WTC11 (cell line): ENCODE measurements around the gene FARSA. TPM values are rescaled to one million over a fixed set of nuclear protein-coding genes. Genes with fewer than 3 reads are reported as not detected.

ENCODE experiments used
- ATAC-seq: fragments of 200-7000 bp; cut with Tn5 transposase; 2 replicates; pipeline ENCODE4 v1.10.0; 2021; ENCODE audit warnings: mild to moderate bottlenecking, moderate library complexity
- CTCF ChIA-PET: fragments of 300-600 bp; sonication (Branson Sonifier 250); formaldehyde crosslinking; loops from one replicate; lab custom pipeline; 2021; ENCODE audit warnings: antibody characterized with exemption; lab: Charles Lee
- POLR2A ChIA-PET: fragments of 350-600 bp; sonication (Branson Sonifier 250); formaldehyde crosslinking; loops from one replicate; lab custom pipeline; 2021; ENCODE audit warnings: antibody characterized with exemption; lab: Charles Lee
- DNase-seq: peaks from one replicate; pipeline ENCODE4 v3.0.0; 2021; ENCODE audit warnings: low spot score
- H3K27ac Mint-ChIP-seq: 2 replicates; pipeline ENCODE4 v1.8.0; 2021; ENCODE audit warnings: mixed read lengths
- H3K27me3 Mint-ChIP-seq: 2 replicates; pipeline ENCODE4 v1.8.0; 2021; ENCODE audit warnings: low read depth, mild to moderate bottlenecking, moderate library complexity, mixed read lengths
- H3K36me3 Mint-ChIP-seq: 2 replicates; pipeline ENCODE4 v1.8.0; 2021; ENCODE audit warnings: mixed read lengths
- H3K4me1 Mint-ChIP-seq: 2 replicates; pipeline ENCODE4 v1.8.0; 2022; ENCODE audit warnings: mixed read lengths
- H3K4me3 Mint-ChIP-seq: 2 replicates; pipeline ENCODE4 v1.8.0; 2021; ENCODE audit warnings: mild to moderate bottlenecking, moderate library complexity, mixed read lengths
- H3K9me3 Mint-ChIP-seq: 2 replicates; pipeline ENCODE4 v1.8.0; 2021; ENCODE audit warnings: mixed read lengths
- ATF1 ChIP-seq: sonication (generic); formaldehyde crosslinking; IDR thresholded peaks from 2 replicates; pipeline ENCODE4 v1.8.1; 2023; ENCODE audit warnings: mild to moderate bottlenecking, moderate library complexity, missing genetic modification reagents
- CDX4 ChIP-seq: fragments of 250-450 bp; sonication (Bioruptor Pico); IDR thresholded peaks from 2 replicates; pipeline ENCODE4 v1.9.0; 2021; ENCODE audit warnings: moderate library complexity, mild to moderate bottlenecking, inconsistent platforms, borderline replicate concordance
- CREB1 ChIP-seq: sonication (generic); formaldehyde crosslinking; IDR thresholded peaks from 2 replicates; pipeline ENCODE4 v1.8.0; 2023; ENCODE audit warnings: mild to moderate bottlenecking, missing genetic modification reagents
- ELF4 ChIP-seq: sonication (generic); formaldehyde crosslinking; IDR thresholded peaks from 2 replicates; pipeline ENCODE4 v1.8.1; 2022; ENCODE audit warnings: low read depth, mild to moderate bottlenecking, moderate library complexity, missing genetic modification reagents
- EMX1 ChIP-seq: fragments of 250-450 bp; sonication (Bioruptor Pico); IDR thresholded peaks from 2 replicates; pipeline ENCODE4 v1.8.0; 2021; ENCODE audit warnings: mild to moderate bottlenecking
- FOXK1 ChIP-seq: sonication (generic); formaldehyde crosslinking; IDR thresholded peaks from 2 replicates; pipeline ENCODE4 v1.8.0; 2022; ENCODE audit warnings: mild to moderate bottlenecking, moderate library complexity, missing genetic modification reagents
- FOXP4 ChIP-seq: sonication (generic); formaldehyde crosslinking; IDR thresholded peaks from 2 replicates; pipeline ENCODE4 v1.8.0; 2022; ENCODE audit warnings: mild to moderate bottlenecking, missing genetic modification reagents
- HMGA2 ChIP-seq: fragments of 250-450 bp; sonication (Bioruptor Pico); IDR thresholded peaks from 2 replicates; pipeline ENCODE4 v1.4.0; 2021; ENCODE audit warnings: mild to moderate bottlenecking, moderate library complexity
- IRF2 ChIP-seq: sonication (generic); formaldehyde crosslinking; IDR thresholded peaks from 2 replicates; pipeline ENCODE4 v1.8.0; 2022; ENCODE audit warnings: low read depth, missing genetic modification reagents, borderline replicate concordance
- JAZF1 ChIP-seq: fragments of 250-450 bp; sonication (Bioruptor Pico); IDR thresholded peaks from 2 replicates; pipeline ENCODE4 v1.9.0; 2021; ENCODE audit warnings: moderate library complexity, mild to moderate bottlenecking, inconsistent platforms
- MLX ChIP-seq: sonication (generic); formaldehyde crosslinking; IDR thresholded peaks from 2 replicates; pipeline ENCODE4 v1.8.1; 2023; ENCODE audit warnings: mild to moderate bottlenecking, missing genetic modification reagents, moderate library complexity
- NFATC4 ChIP-seq: fragments of 250-450 bp; sonication (Bioruptor Pico); IDR thresholded peaks from 2 replicates; pipeline ENCODE4 v1.9.0; 2021; ENCODE audit warnings: mild to moderate bottlenecking
- NFE2L1 ChIP-seq: sonication (generic); formaldehyde crosslinking; IDR thresholded peaks from 2 replicates; pipeline ENCODE4 v1.8.1; 2023; ENCODE audit warnings: missing genetic modification reagents
- NFYB ChIP-seq: sonication (generic); formaldehyde crosslinking; conservative IDR thresholded peaks from 2 replicates; pipeline ENCODE4 v1.8.0; 2022; ENCODE audit warnings: low read depth, missing genetic modification reagents
- OVOL2 ChIP-seq: fragments of 250-450 bp; sonication (Bioruptor Pico); IDR thresholded peaks from 2 replicates; pipeline ENCODE4 v1.9.0; 2021; ENCODE audit warnings: mild to moderate bottlenecking, borderline replicate concordance
- SMAD3 ChIP-seq: sonication (generic); formaldehyde crosslinking; IDR thresholded peaks from 2 replicates; pipeline ENCODE4 v1.8.0; 2022; ENCODE audit warnings: missing genetic modification reagents, mild to moderate bottlenecking, borderline replicate concordance
- SMAD4 ChIP-seq: sonication (generic); formaldehyde crosslinking; IDR thresholded peaks from 2 replicates; pipeline ENCODE4 v1.8.0; 2022; ENCODE audit warnings: mild to moderate bottlenecking, missing genetic modification reagents
- SP1 ChIP-seq: sonication (generic); formaldehyde crosslinking; conservative IDR thresholded peaks from 2 replicates; pipeline ENCODE4 v1.8.1; 2022; ENCODE audit warnings: missing genetic modification reagents
- TEAD4 ChIP-seq: sonication (generic); formaldehyde crosslinking; IDR thresholded peaks from 2 replicates; pipeline ENCODE4 v1.8.0; 2022; ENCODE audit warnings: mild to moderate bottlenecking, missing genetic modification reagents
- TP53 ChIP-seq: sonication (generic); formaldehyde crosslinking; IDR thresholded peaks from 2 replicates; pipeline ENCODE4 v1.8.1; 2023; ENCODE audit warnings: mild to moderate bottlenecking, missing genetic modification reagents
- ZNF121 ChIP-seq: sonication (generic); formaldehyde crosslinking; IDR thresholded peaks from 2 replicates; pipeline ENCODE4 v1.8.0; 2023; ENCODE audit warnings: missing genetic modification reagents
- ZNF263 ChIP-seq: sonication (generic); formaldehyde crosslinking; IDR thresholded peaks from 2 replicates; pipeline ENCODE4 v1.8.1; 2022; ENCODE audit warnings: low read depth, mild to moderate bottlenecking, moderate library complexity, missing genetic modification reagents
- ZNF416 ChIP-seq: fragments of 250-450 bp; sonication (Bioruptor Pico); IDR thresholded peaks from 2 replicates; pipeline ENCODE4 v1.9.0; 2021; ENCODE audit warnings: mild to moderate bottlenecking, inconsistent platforms
- total RNA-seq: library from RNA; stranded (reverse); gene quantifications from 3 replicates; pipeline ENCODE4 v1.2.3, GENCODE V29; 2021

The FARSA gene
- total RNA-seq, 1 experiment from 2014 or later = 108 TPM

GRCh38 chr19:12924621-12925310 lies 8.7 kb downstream of the FARSA start:
- H3K27me3 Mint-ChIP-seq = no peaks in the 10 kb centered on the region
- no peaks in the 10 kb centered on the region for H3K9me3 Mint-ChIP-seq
- H3K36me3 Mint-ChIP-seq = peaks cover 64% of the 10 kb centered on the region
- DNase-seq (no peak), ATAC-seq (no peak)
- H3K4me3 Mint-ChIP-seq = no peak overlapping the region
- POLR2A ChIA-PET = no interaction called here
- no peak overlapping the region for H3K27ac Mint-ChIP-seq
- CTCF ChIA-PET = interaction anchor here (1.5 kb wide), 1 partner anchor 40 kb away, joined by 3 read pairs; no protein-coding TSS in a partner anchor
- TF ChIP-seq MLX (CRISPR knock-in tag) (no peak), TP53 (CRISPR knock-in tag) (no peak), TEAD4 (no peak), EMX1 (CRISPR knock-in tag) (no peak), FOXP4 (CRISPR knock-in tag) (no peak), SP1 (CRISPR knock-in tag) (no peak), NFYB (CRISPR knock-in tag) (no peak), SMAD4 (no peak), SMAD3 (CRISPR knock-in tag) (no peak), ZNF263 (CRISPR knock-in tag) (no peak), FOXK1 (CRISPR knock-in tag) (no peak), CREB1 (no peak), OVOL2 (CRISPR knock-in tag) (no peak)
- TF ChIP-seq, all 79 proteins: peak for 0
- no peaks in the 10 kb centered on the region for H3K4me1 Mint-ChIP-seq

GRCh38 chr19:12922959-12923358 lies 10.6 kb downstream of the FARSA start:
- Mint-ChIP-seq H3K27ac (no peak overlapping the region), H3K36me3 (peaks cover 48% of the 10 kb centered on the region), H3K27me3 (peaks cover 13% of the 10 kb centered on the region), H3K4me1 (no peaks in the 10 kb centered on the region), H3K4me3 (no peak overlapping the region), H3K9me3 (peaks cover 9% of the 10 kb centered on the region)
- ATAC-seq (no peak), DNase-seq (no peak)
- POLR2A ChIA-PET = no interaction called here
- CTCF ChIA-PET = no interaction called here
- TF ChIP-seq CREB1 (no peak), NFE2L1 (no peak), ZNF416 (CRISPR knock-in tag) (no peak), JAZF1 (CRISPR knock-in tag) (no peak), NFATC4 (CRISPR knock-in tag) (no peak), ZNF121 (CRISPR knock-in tag) (no peak), IRF2 (CRISPR knock-in tag) (no peak), MLX (CRISPR knock-in tag) (no peak), SMAD4 (no peak), ELF4 (CRISPR knock-in tag) (no peak), HMGA2 (CRISPR knock-in tag) (no peak), CDX4 (CRISPR knock-in tag) (no peak), ATF1 (no peak)
